GM19455 (cell line): Measurements from ENCODE around the gene DYNC1I1.
"Not testable (repeated sequence)": the region's sequence is repeated elsewhere in the genome, so short reads cannot be mapped to it uniquely, and the experiment has no call there.

Source experiments
- ATAC-seq: cut with Tn5 transposase; IDR thresholded peaks from one replicate; pipeline ENCODE4 v1.9.1; 2021; ENCODE audit not compliant: unreplicated experiment

The DYNC1I1 gene

GRCh38 chr7:95906851-95907250 lies 134.5 kb downstream of the DYNC1I1 start:
- no peak for ATAC-seq

DNA sequence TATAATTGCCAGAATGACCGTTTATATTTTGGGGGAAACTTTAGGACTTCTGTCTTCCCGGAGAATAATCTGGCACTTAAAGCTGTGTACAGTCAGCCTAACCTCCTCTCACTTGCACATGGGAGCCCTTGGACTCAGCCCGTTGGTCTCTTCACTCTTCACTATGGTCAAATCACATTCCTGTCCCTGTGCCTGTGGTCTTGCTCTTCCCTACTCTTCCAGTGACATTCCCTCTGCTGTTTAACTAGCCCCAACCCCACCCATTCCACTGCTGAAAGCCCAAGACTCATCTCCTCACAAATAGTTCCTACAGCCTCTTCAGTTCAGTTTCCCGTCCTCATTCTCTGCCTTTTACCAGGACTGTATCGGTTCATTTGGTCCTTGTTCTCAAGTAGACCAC lies 135.0 kb downstream of the DYNC1I1 start:
- ATAC-seq: no peak

DNA sequence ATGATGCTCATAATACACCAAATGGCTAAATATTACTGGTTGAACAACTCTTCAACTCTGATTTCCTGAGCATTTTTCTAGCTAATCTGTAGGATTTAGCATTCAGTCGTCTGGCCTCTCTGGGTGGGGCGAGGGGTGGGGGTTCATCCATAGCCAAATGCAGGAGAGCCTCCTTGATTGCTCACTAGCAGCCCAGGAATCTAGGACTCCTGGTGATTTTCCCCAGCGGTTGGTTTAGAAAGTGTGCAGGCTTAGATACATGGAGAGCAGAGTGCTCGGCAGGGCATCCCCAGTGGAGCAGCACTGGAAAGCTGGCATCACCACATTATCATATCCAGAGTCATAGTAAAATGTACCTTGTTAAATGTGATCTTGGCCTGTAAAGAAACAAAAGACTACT lies 136.1 kb downstream of the DYNC1I1 start:
- ATAC-seq: no peak

GRCh38 chr7:95910341-95910740 lies 138.0 kb downstream of the DYNC1I1 start:
- ATAC-seq: no peak

DNA sequence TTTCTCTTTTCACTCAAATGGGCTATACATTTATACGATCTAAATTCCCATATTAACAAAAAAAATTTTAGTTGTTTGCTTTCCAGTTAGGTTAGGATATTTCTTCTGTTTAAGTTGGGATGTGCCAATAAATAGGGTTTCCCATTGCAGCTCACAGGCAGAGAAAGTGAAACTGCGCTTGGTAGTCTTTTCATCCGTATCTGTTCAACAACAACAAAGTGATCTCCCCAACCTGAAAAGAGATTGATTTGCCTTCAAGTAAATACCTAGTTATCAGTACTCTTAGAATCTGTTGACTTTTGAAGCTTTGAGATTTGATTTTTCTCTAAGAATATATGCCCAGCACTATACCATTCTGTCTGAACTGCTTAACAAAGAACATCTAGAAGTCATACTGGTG lies 143.4 kb downstream of the DYNC1I1 start:
- ATAC-seq: no peak

- peak; percentile 83 for ATAC-seq
Observed at GRCh38 chr7:95916573-95917297, 144.4 kb downstream of the DYNC1I1 start.

DNA sequence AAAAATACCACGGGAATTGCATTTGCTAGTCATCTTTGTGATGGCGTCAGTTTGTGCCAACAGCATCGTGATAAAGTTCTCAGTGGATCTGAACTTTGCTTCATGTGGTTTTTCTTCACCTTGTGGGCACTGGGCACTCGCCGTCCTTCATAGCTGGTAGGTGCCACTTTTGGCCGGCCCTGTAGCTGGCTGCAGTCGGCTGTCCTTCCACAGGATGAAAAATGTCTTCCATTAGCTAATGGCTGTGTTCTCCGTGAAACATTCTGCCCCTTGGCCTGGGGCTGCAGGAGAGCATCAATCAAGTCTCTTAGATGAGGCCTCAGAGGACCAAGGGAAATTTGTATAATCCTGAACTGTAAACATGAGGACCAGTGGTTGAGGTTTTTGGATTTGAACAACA lies 145.3 kb downstream of the DYNC1I1 start:
- ATAC-seq: no peak

GRCh38 chr7:95919556-95919955 lies 147.2 kb downstream of the DYNC1I1 start:
- no peak for ATAC-seq

DNA sequence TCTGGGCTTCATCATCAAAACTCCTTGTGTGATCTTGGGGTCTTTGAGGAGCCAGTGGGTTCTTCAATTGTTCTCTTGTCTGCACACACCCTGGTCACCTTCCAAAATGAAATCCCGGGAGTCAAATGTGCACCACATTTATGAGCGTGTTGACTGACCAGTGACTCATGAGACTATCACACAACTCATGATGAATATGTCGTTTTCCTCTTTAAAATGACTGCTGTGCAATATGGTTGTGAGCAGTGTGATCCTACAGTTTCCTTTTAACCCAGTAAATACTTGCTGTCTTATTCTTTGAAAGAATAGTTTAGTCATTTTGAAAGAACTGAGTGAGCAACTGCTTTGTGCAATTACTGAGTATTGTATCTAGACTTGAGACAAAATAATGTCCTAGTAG lies 149.2 kb downstream of the DYNC1I1 start:
- ATAC-seq: no peak

- no peak for ATAC-seq
Observed at GRCh38 chr7:95922191-95922590, 149.8 kb downstream of the DYNC1I1 start.

- ATAC-seq: no peak
Observed at GRCh38 chr7:95925236-95925635, 152.9 kb downstream of the DYNC1I1 start.

DNA sequence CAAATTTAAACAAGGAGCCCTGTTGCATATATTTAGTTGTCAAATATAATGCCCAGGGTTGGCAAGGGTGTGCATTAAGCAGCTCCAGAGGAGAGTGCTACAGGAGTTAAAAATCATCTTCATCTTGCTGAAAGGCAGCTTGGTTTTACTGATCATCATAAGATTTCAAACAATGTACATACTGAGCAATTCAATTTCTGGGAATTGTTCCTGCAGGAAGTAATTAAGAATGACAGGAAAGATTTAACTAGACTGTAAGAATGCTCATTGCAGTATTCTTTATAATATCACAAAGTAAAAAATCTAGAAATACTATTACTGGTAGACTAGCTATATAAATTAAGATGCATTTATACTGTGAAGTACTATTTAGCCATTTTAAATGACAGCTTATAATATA lies 153.6 kb downstream of the DYNC1I1 start:
- ATAC-seq: no peak

- ATAC-seq: no peak
Observed at GRCh38 chr7:95927756-95928155, 155.4 kb downstream of the DYNC1I1 start.

DNA sequence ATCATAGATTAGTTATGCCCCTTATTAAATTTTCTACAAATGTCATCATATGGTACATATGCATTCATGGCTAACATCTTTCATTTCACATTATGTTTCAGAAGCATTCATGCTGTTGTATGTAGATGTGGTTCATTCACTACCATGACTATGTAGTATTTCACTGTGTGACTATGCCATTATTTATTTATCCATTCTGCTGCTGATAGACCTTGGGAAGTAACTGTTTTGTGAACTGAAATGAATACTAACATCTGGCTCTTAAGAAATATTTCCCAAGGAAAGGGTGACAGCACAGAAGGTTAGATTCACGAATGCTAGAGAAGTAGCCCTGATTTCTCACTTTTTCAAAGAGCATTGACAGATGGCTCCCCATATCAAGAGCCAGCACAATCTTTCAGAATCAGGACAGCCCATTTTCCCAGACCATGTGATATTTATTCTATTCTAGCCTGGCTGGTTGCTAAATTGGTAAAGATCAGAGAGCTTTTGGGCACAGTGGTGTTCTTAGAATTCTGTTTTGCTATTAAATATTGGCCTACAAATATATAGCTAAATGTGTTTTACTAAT lies 157.4 kb downstream of the DYNC1I1 start:
- ATAC-seq: no peak

DNA sequence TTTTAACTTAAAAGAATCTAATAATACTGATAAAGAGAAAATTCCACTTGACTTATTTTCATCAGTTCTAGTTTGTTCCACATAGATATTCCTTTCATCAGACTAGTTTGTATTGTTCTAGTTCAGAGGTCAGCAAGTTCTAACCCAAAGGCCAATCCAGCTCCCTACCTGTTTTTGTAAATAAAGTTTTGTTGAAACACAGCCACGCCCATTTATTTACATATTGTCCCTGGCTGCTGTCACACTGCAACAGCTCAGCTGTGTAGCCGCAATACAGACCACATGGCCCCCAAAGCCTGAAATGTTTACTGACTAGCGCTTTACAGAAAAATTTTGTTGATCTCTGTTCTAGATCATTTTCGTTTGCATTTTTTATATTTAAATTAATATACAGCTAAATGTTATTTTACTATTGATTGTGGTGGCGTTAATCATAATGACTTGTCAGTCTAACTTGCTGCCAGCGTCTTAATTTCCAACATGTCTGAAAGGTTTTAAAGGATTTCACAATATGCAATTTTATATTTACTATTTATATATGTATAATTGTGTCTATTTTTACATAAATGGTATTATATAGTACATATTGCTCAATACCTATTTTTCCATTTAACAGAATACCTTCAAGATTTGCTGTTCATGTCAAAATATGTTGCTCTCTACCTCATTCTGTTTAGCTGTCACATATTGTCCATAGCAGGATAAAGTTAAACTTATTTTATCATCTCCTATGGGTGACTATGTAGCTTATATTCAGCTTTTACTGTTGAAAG lies 159.3 kb downstream of the DYNC1I1 start:
- no peak for ATAC-seq

- no peak for ATAC-seq
Observed at GRCh38 chr7:95933618-95934017, 161.3 kb downstream of the DYNC1I1 start.

GRCh38 chr7:95944867-95945266 lies 172.5 kb downstream of the DYNC1I1 start:
- not testable (repeated sequence) for ATAC-seq

- ATAC-seq: no peak
Observed at GRCh38 chr7:95950698-95951097, 178.3 kb downstream of the DYNC1I1 start.

DNA sequence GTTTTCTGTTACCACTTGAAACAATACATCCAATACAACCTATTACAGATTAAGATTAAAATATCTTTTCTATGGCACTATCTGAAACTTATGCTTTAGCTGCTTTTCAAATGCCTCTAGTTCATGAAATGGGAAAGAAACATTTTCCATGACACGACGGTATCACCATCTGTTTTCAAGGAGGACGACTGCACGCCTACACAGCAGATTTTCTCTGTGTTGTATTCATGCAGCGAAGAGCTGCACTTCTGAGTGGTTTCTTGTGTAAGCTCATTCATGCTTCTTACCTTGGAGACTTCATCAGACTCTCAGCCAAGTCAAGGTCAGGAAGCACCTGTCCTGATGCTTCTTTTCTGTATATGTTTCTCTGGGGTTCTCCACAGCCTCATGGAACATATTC lies 179.2 kb downstream of the DYNC1I1 start:
- no peak for ATAC-seq

GRCh38 chr7:95951997-95952795 lies 179.8 kb downstream of the DYNC1I1 start:
- ATAC-seq: no peak

GRCh38 chr7:95952851-95953250 lies 180.5 kb downstream of the DYNC1I1 start:
- no peak for ATAC-seq
